Central memory CD8-positive, alpha-beta T cell (primary cell): ENCODE data around the gene HORMAD2.

Experiments
- ATAC-seq: fragments of 150-1000 bp; cut with Tn5 transposase; replicated peaks from 2 replicates; pipeline ENCODE4 v1.10.0; 2022; ENCODE audit warnings: mild to moderate bottlenecking, moderate FRiP score, moderate number of reproducible peaks; ENCODE audit not compliant: poor library complexity, severe bottlenecking; ENCODE audit errors: extremely low read depth
- DNase-seq, 2 donors: peaks; one replicate each; pipeline ENCODE4 v3.0.0; 2021; ENCODE audit warnings: low spot score in 2 of 2
- H3K27ac Mint-ChIP-seq: one replicate; pipeline ENCODE4 v1.8.0; 2022; ENCODE audit warnings: low read depth, mild to moderate bottlenecking, moderate library complexity, mixed read lengths
- H3K27me3 Mint-ChIP-seq: one replicate; pipeline ENCODE4 v1.8.0; 2022; ENCODE audit warnings: mixed read lengths
- H3K36me3 Mint-ChIP-seq: one replicate; pipeline ENCODE4 v1.8.0; 2022; ENCODE audit warnings: mild to moderate bottlenecking, moderate library complexity, mixed read lengths; ENCODE audit not compliant: insufficient read depth
- H3K4me1 Mint-ChIP-seq: one replicate; pipeline ENCODE4 v1.8.0; 2022; ENCODE audit warnings: mixed read lengths
- H3K4me3 Mint-ChIP-seq: one replicate; pipeline ENCODE4 v1.8.0; 2022; ENCODE audit warnings: mild to moderate bottlenecking, moderate library complexity, mixed read lengths
- H3K9me3 Mint-ChIP-seq: one replicate; pipeline ENCODE4 v1.8.0; 2022; ENCODE audit warnings: mixed read lengths

The HORMAD2 gene

GRCh38 chr22:30121960-30122359 is 41.7 kb downstream of the HORMAD2 start:
- no peak for ATAC-seq
- Mint-ChIP-seq H3K27ac (no peak overlapping the region), H3K4me3 (no peak overlapping the region), H3K4me1 (no peaks in the 10 kb centered on the region), H3K36me3 (no peaks in the 10 kb centered on the region), H3K9me3 (no peaks in the 10 kb centered on the region), H3K27me3 (no peaks in the 10 kb centered on the region)
- no peak for DNase-seq

- DNase-seq: no peak
- no peak overlapping the region for H3K27ac Mint-ChIP-seq
- no peaks in the 10 kb centered on the region for H3K9me3 Mint-ChIP-seq
- ATAC-seq: no peak
- peaks cover 7% of the 10 kb centered on the region for H3K27me3 Mint-ChIP-seq
- no peaks in the 10 kb centered on the region for H3K4me1 Mint-ChIP-seq
- no peak overlapping the region for H3K4me3 Mint-ChIP-seq
- H3K36me3 Mint-ChIP-seq: no peaks in the 10 kb centered on the region
These were observed 43.2 kb downstream of the HORMAD2 start for GRCh38 chr22:30123463-30123862.

GRCh38 chr22:30127749-30128166 is 47.5 kb downstream of the HORMAD2 start:
- no peaks in the 10 kb centered on the region for H3K4me1 Mint-ChIP-seq
- no peak overlapping the region for H3K4me3 Mint-ChIP-seq
- DNase-seq (no peak), ATAC-seq (no peak)
- H3K27ac Mint-ChIP-seq: no peak overlapping the region
- no peaks in the 10 kb centered on the region for H3K9me3 Mint-ChIP-seq
- H3K27me3 Mint-ChIP-seq: peaks cover 7% of the 10 kb centered on the region
- no peaks in the 10 kb centered on the region for H3K36me3 Mint-ChIP-seq

GRCh38 chr22:30128511-30128910 is 48.2 kb downstream of the HORMAD2 start:
- no peaks in the 10 kb centered on the region for H3K4me1 Mint-ChIP-seq
- DNase-seq (no peak), ATAC-seq (no peak)
- peaks cover 7% of the 10 kb centered on the region for H3K27me3 Mint-ChIP-seq
- no peaks in the 10 kb centered on the region for H3K9me3 Mint-ChIP-seq
- H3K27ac Mint-ChIP-seq: no peak overlapping the region
- no peak overlapping the region for H3K4me3 Mint-ChIP-seq
- no peaks in the 10 kb centered on the region for H3K36me3 Mint-ChIP-seq

- H3K27me3 Mint-ChIP-seq: peaks cover 7% of the 10 kb centered on the region
- no peaks in the 10 kb centered on the region for H3K4me1 Mint-ChIP-seq
- ATAC-seq (no peak), DNase-seq (no peak)
- H3K9me3 Mint-ChIP-seq: no peaks in the 10 kb centered on the region
- no peak overlapping the region for H3K27ac Mint-ChIP-seq
- H3K36me3 Mint-ChIP-seq: no peaks in the 10 kb centered on the region
- H3K4me3 Mint-ChIP-seq: no peak overlapping the region
These were observed 49.4 kb downstream of the HORMAD2 start for GRCh38 chr22:30129636-30130035.

- H3K36me3 Mint-ChIP-seq: no peaks in the 10 kb centered on the region
- no peak overlapping the region for H3K27ac Mint-ChIP-seq
- H3K4me3 Mint-ChIP-seq: no peak overlapping the region
- no peaks in the 10 kb centered on the region for H3K9me3 Mint-ChIP-seq
- ATAC-seq (no peak), DNase-seq (no peak)
- no peaks in the 10 kb centered on the region for H3K4me1 Mint-ChIP-seq
- H3K27me3 Mint-ChIP-seq: peaks cover 5% of the 10 kb centered on the region
These were observed 52.2 kb downstream of the HORMAD2 start for GRCh38 chr22:30132290-30132996.

DNA sequence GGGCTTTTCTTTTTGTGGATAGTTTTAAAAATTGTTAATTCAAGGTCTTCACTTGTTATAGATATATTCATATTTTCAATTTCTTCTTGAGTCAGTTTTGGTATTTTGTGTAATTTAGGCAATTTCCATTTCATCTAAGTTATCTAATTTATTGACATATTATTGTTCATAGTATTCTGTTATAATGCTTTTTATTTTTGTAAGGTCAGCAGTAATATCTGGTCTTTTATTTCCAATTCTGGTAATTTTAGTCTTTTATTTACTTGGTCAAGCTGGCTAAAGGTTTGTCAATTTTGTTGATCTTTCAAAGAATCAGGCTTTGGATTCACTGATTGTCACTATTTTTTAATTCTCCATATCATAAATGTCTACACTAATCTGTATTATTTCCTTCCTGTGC is 60.1 kb downstream of the HORMAD2 start:
- H3K36me3 Mint-ChIP-seq: no peaks in the 10 kb centered on the region
- peaks cover 9% of the 10 kb centered on the region for H3K9me3 Mint-ChIP-seq
- H3K4me1 Mint-ChIP-seq: no peaks in the 10 kb centered on the region
- no peak overlapping the region for H3K27ac Mint-ChIP-seq
- no peak overlapping the region for H3K4me3 Mint-ChIP-seq
- H3K27me3 Mint-ChIP-seq: peaks cover 30% of the 10 kb centered on the region
- ATAC-seq (no peak), DNase-seq (no peak)

DNA sequence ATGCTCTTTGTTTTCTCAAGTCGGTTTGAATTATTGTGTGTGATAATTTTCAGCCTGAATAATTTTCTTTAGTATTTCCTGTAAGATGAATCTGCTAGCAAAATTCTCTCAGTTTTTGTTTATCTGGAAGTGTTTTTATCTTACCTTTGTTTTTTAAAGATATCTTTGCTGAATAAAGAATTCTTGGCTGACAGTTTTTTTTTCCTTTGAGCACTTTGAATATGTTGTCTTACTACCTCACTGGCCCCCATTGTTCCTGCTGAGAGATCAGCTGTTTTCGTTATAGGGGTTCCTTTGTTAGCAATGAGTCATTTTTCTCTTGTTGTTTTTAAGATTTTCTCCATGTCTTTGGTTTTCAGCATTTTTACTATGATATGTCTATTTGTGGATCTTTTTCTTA is 63.0 kb downstream of the HORMAD2 start:
- no peaks in the 10 kb centered on the region for H3K36me3 Mint-ChIP-seq
- no peak overlapping the region for H3K27ac Mint-ChIP-seq
- H3K4me3 Mint-ChIP-seq: no peak overlapping the region

GRCh38 chr22:30144391-30144790 is 64.1 kb downstream of the HORMAD2 start:
- no peaks in the 10 kb centered on the region for H3K4me1 Mint-ChIP-seq
- H3K9me3 Mint-ChIP-seq: peaks cover 9% of the 10 kb centered on the region
- no peak for DNase-seq
- H3K36me3 Mint-ChIP-seq: no peaks in the 10 kb centered on the region
- no peak overlapping the region for H3K27ac Mint-ChIP-seq
- H3K4me3 Mint-ChIP-seq: no peak overlapping the region
- H3K27me3 Mint-ChIP-seq: peaks cover 48% of the 10 kb centered on the region
- no peak for ATAC-seq

More for the DNA sequence above, 63.0 kb downstream of the HORMAD2 start:
- DNase-seq (no peak), ATAC-seq (no peak)
- peaks cover 9% of the 10 kb centered on the region for H3K9me3 Mint-ChIP-seq
- peaks cover 49% of the 10 kb centered on the region for H3K27me3 Mint-ChIP-seq
- H3K4me1 Mint-ChIP-seq: no peaks in the 10 kb centered on the region

- H3K27ac Mint-ChIP-seq: no peak overlapping the region
- ATAC-seq (no peak), DNase-seq (no peak)
- no peaks in the 10 kb centered on the region for H3K4me1 Mint-ChIP-seq
- H3K4me3 Mint-ChIP-seq: no peak overlapping the region
- no peaks in the 10 kb centered on the region for H3K36me3 Mint-ChIP-seq
- peaks cover 21% of the 10 kb centered on the region for H3K27me3 Mint-ChIP-seq
- no peaks in the 10 kb centered on the region for H3K9me3 Mint-ChIP-seq
These were observed 69.9 kb downstream of the HORMAD2 start for GRCh38 chr22:30150212-30150611.

GRCh38 chr22:30158277-30158676 is 78.0 kb downstream of the HORMAD2 start:
- Mint-ChIP-seq H3K27ac (no peak overlapping the region), H3K27me3 (peaks cover 7% of the 10 kb centered on the region), H3K4me3 (no peak overlapping the region), H3K9me3 (no peaks in the 10 kb centered on the region), H3K36me3 (no peaks in the 10 kb centered on the region), H3K4me1 (no peaks in the 10 kb centered on the region)
- ATAC-seq (no peak), DNase-seq (no peak)

DNA sequence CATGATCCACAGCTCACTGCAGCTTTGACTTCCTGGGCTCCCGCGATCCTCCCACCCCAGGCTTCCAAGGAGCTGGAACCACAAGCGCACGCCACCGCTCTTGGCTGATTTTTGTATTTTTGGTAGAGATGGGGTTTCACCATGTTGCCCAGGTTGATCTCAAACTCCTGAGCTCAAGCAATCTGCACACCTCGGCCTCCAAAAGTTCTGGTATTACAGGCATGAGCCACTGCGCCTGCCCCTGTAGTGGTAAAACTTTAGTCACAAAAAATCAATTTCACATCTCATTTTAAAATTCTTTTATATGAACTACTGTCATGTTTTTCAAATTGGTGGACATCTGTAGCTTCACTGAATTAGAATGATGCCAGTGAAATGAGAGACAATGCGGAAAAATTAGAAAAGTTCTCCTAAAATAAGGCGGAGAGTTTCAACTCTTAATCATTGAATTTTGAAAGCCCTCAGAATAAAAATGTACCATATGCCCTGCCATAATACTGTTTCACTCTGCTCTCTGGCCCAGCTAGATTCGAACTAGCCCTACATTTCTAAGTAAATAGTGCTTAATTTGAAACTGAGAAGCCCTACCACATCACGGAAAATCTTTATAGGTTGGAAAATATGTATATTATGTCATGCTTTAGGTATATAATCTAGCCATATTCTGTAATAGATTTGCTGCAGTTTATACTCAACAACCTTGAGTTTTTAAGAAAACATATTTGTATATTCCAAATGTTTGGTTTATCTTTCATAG is 78.7 kb downstream of the HORMAD2 start:
- Mint-ChIP-seq H3K9me3 (no peaks in the 10 kb centered on the region), H3K4me3 (no peak overlapping the region), H3K27ac (no peak overlapping the region), H3K36me3 (no peaks in the 10 kb centered on the region), H3K27me3 (peaks cover 7% of the 10 kb centered on the region), H3K4me1 (no peaks in the 10 kb centered on the region)
- ATAC-seq: no peak
- no peak for DNase-seq
